IMR-90 (cell line): Measurements from ENCODE around the gene SLC25A38. TPM values are rescaled to one million over a fixed set of nuclear protein-coding genes. Genes with fewer than 3 reads are reported as not detected.

Experiments
- ATAC-seq: fragments of 200-7000 bp; cut with Tn5 transposase; 2 replicates; pipeline ENCODE4 v1.9.1; 2020; ENCODE audit warnings: low read depth, mild to moderate bottlenecking, moderate library complexity
- BruUV-seq: library from RNA; stranded (reverse); fragments of 400-500 nt; replicated peaks from 2 replicates; lab custom pipeline; 2021; lab: Mats Ljungman, UMichigan
- CTCF ChIA-PET: fragments of 300-600 bp; formaldehyde crosslinking; extraction: SDS; loops from one replicate; lab custom pipeline; 2021; ENCODE audit warnings: antibody characterized with exemption; lab: Yijun Ruan, JAX
- POLR2A ChIA-PET: fragments of 300-600 bp; sonication (Branson Sonifier 250); formaldehyde crosslinking; loops from one replicate; lab custom pipeline; 2022; ENCODE audit warnings: antibody characterized with exemption; ENCODE audit not compliant: unreplicated experiment; lab: Charles Lee
- DNase-seq: peaks from one replicate; pipeline ENCODE4 v3.0.0; 2013
- H2AFZ ChIP-seq: replicated peaks from 2 replicates; pipeline ENCODE3; 2013; ENCODE audit warnings: low read length, mild to moderate bottlenecking; ENCODE audit not compliant: poor library complexity
- H2AK5ac ChIP-seq: 2 replicates; pipeline ENCODE4 v1.6.1; 2013; ENCODE audit warnings: low read depth, low read length, inconsistent platforms
- H2AK9ac ChIP-seq: replicated peaks from 2 replicates; pipeline ENCODE3; 2013; ENCODE audit warnings: mild to moderate bottlenecking, low read depth, low read length, moderate library complexity; ENCODE audit not compliant: poor library complexity
- H2BK120ac ChIP-seq: 2 replicates; pipeline ENCODE4 v1.6.1; 2013; ENCODE audit warnings: low read depth, low read length, inconsistent platforms
- H2BK15ac ChIP-seq: 3 replicates; pipeline ENCODE4 v1.6.1; 2013; ENCODE audit warnings: low read depth, low read length, inconsistent platforms
- H2BK20ac ChIP-seq: 2 replicates; pipeline ENCODE4 v1.6.1; 2013; ENCODE audit warnings: low read depth, mild to moderate bottlenecking, inconsistent platforms, low read length, moderate library complexity
- H2BK5ac ChIP-seq: 2 replicates; pipeline ENCODE4 v1.6.1; 2013; ENCODE audit warnings: mild to moderate bottlenecking, low read depth, low read length, inconsistent platforms; ENCODE audit not compliant: poor library complexity, severe bottlenecking
- H3K14ac ChIP-seq: replicated peaks from 2 replicates; pipeline ENCODE4 v1.6.1; 2013; ENCODE audit warnings: low read depth, low read length, inconsistent platforms
- H3K18ac ChIP-seq: 2 replicates; pipeline ENCODE4 v1.6.1; 2013; ENCODE audit warnings: low read depth, low read length, control low read depth
- H3K23ac ChIP-seq: 2 replicates; pipeline ENCODE4 v1.6.1; 2013; ENCODE audit warnings: low read depth, low read length, inconsistent platforms
- H3K27ac ChIP-seq: 2 replicates; pipeline ENCODE4 v1.5.1; 2013; ENCODE audit warnings: mild to moderate bottlenecking, control low read depth, low read length; ENCODE audit not compliant: insufficient read depth
- H3K27me3 ChIP-seq: 2 replicates; pipeline ENCODE4 v1.6.1; 2013; ENCODE audit warnings: low read length; ENCODE audit not compliant: control insufficient read depth, insufficient read depth
- H3K36me3 ChIP-seq: 2 replicates; pipeline ENCODE4 v1.6.1; 2013; ENCODE audit warnings: low read length, mixed read lengths; ENCODE audit not compliant: control insufficient read depth, insufficient read depth
- H3K4ac ChIP-seq: 2 replicates; pipeline ENCODE4 v1.6.1; 2013; ENCODE audit warnings: low read depth, low read length, inconsistent platforms
- H3K4me1 ChIP-seq: 2 replicates; pipeline ENCODE4 v1.6.1; 2013; ENCODE audit warnings: low read length, mixed read lengths; ENCODE audit not compliant: control insufficient read depth, insufficient read depth
- H3K4me2 ChIP-seq: 2 replicates; pipeline ENCODE4 v1.6.1; 2013; ENCODE audit warnings: low read depth, mild to moderate bottlenecking, control low read depth, low read length, moderate library complexity
- H3K4me3 ChIP-seq: 2 replicates; pipeline ENCODE4 v1.5.1; 2013; ENCODE audit warnings: low read depth, mild to moderate bottlenecking, control low read depth, low read length, moderate library complexity; ENCODE audit not compliant: insufficient read depth
- H3K56ac ChIP-seq: 2 replicates; pipeline ENCODE4 v1.6.1; 2013; ENCODE audit warnings: low read length, inconsistent platforms; ENCODE audit not compliant: insufficient read depth; ENCODE audit errors: extremely low read depth
- H3K79me1 ChIP-seq, 2 experiments: 2 replicates each; pipeline ENCODE4 v1.6.1; 2013; ENCODE audit warnings: low read length in 2 of 2, inconsistent platforms in 1 of 2, low read depth in 1 of 2
- H3K9ac ChIP-seq: 2 replicates; pipeline ENCODE4 v1.6.1; 2013; ENCODE audit warnings: low read depth, low read length, control low read depth
- H3K9me1 ChIP-seq: 2 replicates; pipeline ENCODE4 v1.6.1; 2013; ENCODE audit warnings: low read length, inconsistent platforms; ENCODE audit not compliant: insufficient read depth
- H3K9me3 ChIP-seq: 2 replicates; pipeline ENCODE4 v1.6.1; 2013; ENCODE audit warnings: low read length; ENCODE audit not compliant: control insufficient read depth, insufficient read depth
- H4K20me1 ChIP-seq: 2 replicates; pipeline ENCODE4 v1.6.1; 2013; ENCODE audit warnings: low read length, inconsistent platforms; ENCODE audit not compliant: insufficient read depth
- H4K5ac ChIP-seq: 2 replicates; pipeline ENCODE4 v1.6.1; 2013; ENCODE audit warnings: mild to moderate bottlenecking, low read depth, low read length, control low read depth
- H4K8ac ChIP-seq, 2 experiments: 2 replicates each; pipeline ENCODE4 v1.6.1; 2013; ENCODE audit warnings: low read depth in 2 of 2, low read length in 2 of 2, control low read depth in 1 of 2, inconsistent platforms in 1 of 2
- H4K91ac ChIP-seq: 2 replicates; pipeline ENCODE4 v1.6.1; 2013; ENCODE audit warnings: low read depth, low read length, inconsistent platforms; ENCODE audit not compliant: insufficient read depth
- BHLHE40 ChIP-seq: fragments of 150-350 bp; IDR thresholded peaks from 2 replicates; pipeline ENCODE4 v1.6.1; 2016; ENCODE audit warnings: mild to moderate bottlenecking, low read depth, low read length
- CEBPB ChIP-seq: IDR thresholded peaks from 2 replicates; pipeline ENCODE4 v1.6.1; 2012; ENCODE audit warnings: low read depth, low read length, improper control_type of control experiment
- CHD1 ChIP-seq: IDR thresholded peaks from 2 replicates; pipeline ENCODE4 v1.6.1; 2012; ENCODE audit warnings: low read depth, low read length, improper control_type of control experiment
- CTCF ChIP-seq: conservative IDR thresholded peaks from 2 replicates; pipeline ENCODE4 v1.5.1; 2012; ENCODE audit warnings: mild to moderate bottlenecking, low read depth, low read length, improper control_type of control experiment
- FOS ChIP-seq: fragments of 150-350 bp; IDR thresholded peaks from 2 replicates; pipeline ENCODE4 v1.6.1; 2016; ENCODE audit warnings: low read depth, low read length
- MAFK ChIP-seq: IDR thresholded peaks from 2 replicates; pipeline ENCODE4 v1.6.1; 2012; ENCODE audit warnings: low read depth, low read length, improper control_type of control experiment
- MAZ ChIP-seq: IDR thresholded peaks from 2 replicates; pipeline ENCODE4 v1.6.1; 2012; ENCODE audit warnings: low read depth, mild to moderate bottlenecking, low read length, improper control_type of control experiment, moderate library complexity, borderline replicate concordance
- MXI1 ChIP-seq: IDR thresholded peaks from 2 replicates; pipeline ENCODE4 v1.6.1; 2012; ENCODE audit warnings: low read depth, mild to moderate bottlenecking, low read length, moderate library complexity, borderline replicate concordance
- NFE2L2 ChIP-seq: fragments of 150-350 bp; IDR thresholded peaks from 2 replicates; pipeline ENCODE4 v1.6.1; 2016; ENCODE audit warnings: low read depth, mild to moderate bottlenecking, low read length
- POLR2A ChIP-seq: IDR thresholded peaks from 2 replicates; pipeline ENCODE4 v1.6.1; 2012; ENCODE audit warnings: mild to moderate bottlenecking, low read depth, low read length
- RAD21 ChIP-seq: IDR thresholded peaks from 2 replicates; pipeline ENCODE4 v1.6.1; 2012; ENCODE audit warnings: low read length, improper control_type of control experiment
- RCOR1 ChIP-seq: IDR thresholded peaks from 2 replicates; pipeline ENCODE4 v1.6.1; 2012; ENCODE audit warnings: mild to moderate bottlenecking, low read length, improper control_type of control experiment; ENCODE audit not compliant: insufficient replicate concordance
- RFX5 ChIP-seq: IDR thresholded peaks from 2 replicates; pipeline ENCODE4 v1.8.0; 2012; ENCODE audit warnings: low read depth, mild to moderate bottlenecking, low read length, moderate library complexity
- SMC3 ChIP-seq: fragments of 150-350 bp; IDR thresholded peaks from 2 replicates; pipeline ENCODE4 v1.6.1; 2016; ENCODE audit warnings: low read depth, mild to moderate bottlenecking, antibody characterized with exemption, low read length, moderate library complexity
- WGBS, 2 experiments: methylation state at CpG; one replicate each; pipeline versions ENCODE4 v1.1.5 to v1.1.7; 2013; ENCODE audit warnings: missing lambda C conversion rate in 2 of 2; ENCODE audit not compliant: insufficient read length in 1 of 2; ENCODE audit errors: extremely low coverage in 2 of 2; 5-methylcytosine and 5-hydroxymethylcytosine counted together
- dilution Hi-C: fragments of 300-500 bp; cut with HindIII; formaldehyde crosslinking; loops from one replicate; pipeline ENCODE4 v1.14.3; 2018; ENCODE audit warnings: low sequenced_read_pairs; ENCODE audit not compliant: unreplicated experiment
- in situ Hi-C: fragments of 300-500 bp; cut with MboI; formaldehyde crosslinking; loops from 3 replicates; pipeline ENCODE4 v1.14.3; 2019; ENCODE audit warnings: low sequenced_read_pairs, inconsistent platforms, mixed read lengths
- intact Hi-C: fragments of 100-400 bp; cut with micrococcal nuclease; formaldehyde crosslinking; loops from 2 replicates; pipeline ENCODE4 v1.10.0; 2022
- polyA plus RNA-seq, 3 experiments: library from polyadenylated mRNA; depleted of rRNA; stranded (reverse); fragments of >200 nt; gene quantifications; 2 replicates each; pipeline ENCODE4 v1.2.3, GENCODE V29; 2012; ENCODE audit warnings: low replicate concordance in 1 of 3
- total RNA-seq: library from RNA; depleted of rRNA; stranded (reverse); fragments of >200 nt; gene quantifications from 2 replicates; pipeline ENCODE4 v1.2.3, GENCODE V29; 2012
- TF ChIP-seq, protein P1 (sequence below): fragments of 150-350 bp; IDR thresholded peaks from 2 replicates; pipeline ENCODE4 v1.6.1; 2016; ENCODE audit warnings: low read depth, mild to moderate bottlenecking, low read length, moderate library complexity, borderline replicate concordance
- TF ChIP-seq, protein P2 (sequence below): fragments of 150-350 bp; IDR thresholded peaks from 2 replicates; pipeline ENCODE4 v1.6.1; 2017; ENCODE audit warnings: mild to moderate bottlenecking, antibody characterized with exemption, low read length, low read depth

The SLC25A38 gene
- total and polyA plus RNA-seq, 2 of the 4 experiments (the other 2 are of a cell fraction) = 17.4 to 22.6 TPM

DNA sequence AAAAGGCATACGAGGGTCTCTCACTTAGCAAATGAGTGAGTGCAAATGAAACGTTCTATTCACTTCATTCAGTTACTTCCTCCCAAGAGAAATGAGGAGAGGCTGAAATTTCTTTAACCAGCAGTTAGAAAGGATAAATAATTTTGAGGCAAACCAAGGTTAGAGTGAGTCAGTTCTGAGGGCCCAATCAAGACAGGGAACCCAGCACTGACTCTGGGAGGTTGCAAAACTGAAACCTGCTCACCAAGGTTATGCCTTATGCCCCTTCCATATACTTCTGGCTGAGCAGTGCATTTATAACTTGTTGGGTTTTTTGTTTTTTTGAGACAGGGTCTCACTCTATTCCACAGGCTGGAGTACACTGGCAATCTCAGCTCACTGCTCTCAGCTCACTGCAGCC lies 18.8 kb downstream of the SLC25A38 start:
- no peak overlapping the region for H3K9ac ChIP-seq
- H3K4me3 ChIP-seq = no peak overlapping the region
- H2BK20ac ChIP-seq = no peak overlapping the region
- H3K36me3 ChIP-seq = peaks cover 5% of the 10 kb centered on the region; the same call in 1 of the 2 replicates
- in situ Hi-C loops = no loop called here
- H3K23ac ChIP-seq = no peak overlapping the region
- H4K20me1 ChIP-seq = no peaks in the 10 kb centered on the region
- intact Hi-C loops = no loop called here
- ChIA-PET POLR2A (no interaction called here), CTCF (interaction anchor here (0.6 kb wide), 1 partner anchor 1061 kb away, joined by 3 read pairs; no protein-coding TSS in a partner anchor)
- H3K9me1 ChIP-seq = no peaks in the 10 kb centered on the region
- no peak overlapping the region for H2AK5ac ChIP-seq
- no peak overlapping the region for H3K4me2 ChIP-seq
- no peak for ATAC-seq
- DNase-seq = peak; percentile 22
- H3K9me3 ChIP-seq = no peaks in the 10 kb centered on the region
- no peak overlapping the region for H3K14ac ChIP-seq
- H3K27ac ChIP-seq = no peak overlapping the region
- H2BK5ac ChIP-seq = no peak overlapping the region
- no peaks in the 10 kb centered on the region for H3K4me1 ChIP-seq
- no peak overlapping the region for H4K5ac ChIP-seq
- no peak overlapping the region for H3K18ac ChIP-seq
- H3K56ac ChIP-seq = no peak overlapping the region
- no TSS peak for BruUV-seq
- no peak overlapping the region for H2AFZ ChIP-seq
- H4K91ac ChIP-seq = no peak overlapping the region
- H4K8ac ChIP-seq = no peak overlapping the region
- dilution Hi-C loops = no loop called here
- no peak overlapping the region for H2BK15ac ChIP-seq
- no peaks in the 10 kb centered on the region for H3K27me3 ChIP-seq
- no peak overlapping the region for H2AK9ac ChIP-seq
- H3K79me1 ChIP-seq = 0 out of 4 replicates have a peak, but pooled peaks cover 0 to under 1% of the 10 kb centered on the region in 2 experiments
- H2BK120ac ChIP-seq = no peak overlapping the region
- no peak overlapping the region for H3K4ac ChIP-seq
- TF ChIP-seq FOS (no peak), CEBPB (no peak), RFX5 (no peak), POLR2A (no peak), SMC3 (no peak), RAD21 (no peak), NFE2L2 (no peak), MAFK (no peak), CTCF (no peak), MAZ (no peak), MXI1 (no peak), RCOR1 (no peak), CHD1 (no peak), BHLHE40 (no peak)
- TF ChIP-seq, protein P1, sequence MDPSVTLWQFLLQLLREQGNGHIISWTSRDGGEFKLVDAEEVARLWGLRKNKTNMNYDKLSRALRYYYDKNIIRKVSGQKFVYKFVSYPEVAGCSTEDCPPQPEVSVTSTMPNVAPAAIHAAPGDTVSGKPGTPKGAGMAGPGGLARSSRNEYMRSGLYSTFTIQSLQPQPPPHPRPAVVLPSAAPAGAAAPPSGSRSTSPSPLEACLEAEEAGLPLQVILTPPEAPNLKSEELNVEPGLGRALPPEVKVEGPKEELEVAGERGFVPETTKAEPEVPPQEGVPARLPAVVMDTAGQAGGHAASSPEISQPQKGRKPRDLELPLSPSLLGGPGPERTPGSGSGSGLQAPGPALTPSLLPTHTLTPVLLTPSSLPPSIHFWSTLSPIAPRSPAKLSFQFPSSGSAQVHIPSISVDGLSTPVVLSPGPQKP = no peak
- TF ChIP-seq, protein P2, sequence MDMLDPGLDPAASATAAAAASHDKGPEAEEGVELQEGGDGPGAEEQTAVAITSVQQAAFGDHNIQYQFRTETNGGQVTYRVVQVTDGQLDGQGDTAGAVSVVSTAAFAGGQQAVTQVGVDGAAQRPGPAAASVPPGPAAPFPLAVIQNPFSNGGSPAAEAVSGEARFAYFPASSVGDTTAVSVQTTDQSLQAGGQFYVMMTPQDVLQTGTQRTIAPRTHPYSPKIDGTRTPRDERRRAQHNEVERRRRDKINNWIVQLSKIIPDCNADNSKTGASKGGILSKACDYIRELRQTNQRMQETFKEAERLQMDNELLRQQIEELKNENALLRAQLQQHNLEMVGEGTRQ = no peak
- WGBS, 2 experiments = no CpG with 5 or more reads among the region's 2 CpGs
